ENCODE data around the gene PLIN3. TPM values are rescaled to one million over a fixed set of nuclear protein-coding genes. Genes with fewer than 3 reads are reported as not detected.

PLIN3 gene
- total RNA-seq, 1 donor from 2014 or later: 157 TPM

- Mint-ChIP-seq H3K27me3 (ENCODE audit: low read depth, unreplicated experiment) (no peaks in the 10 kb centered on the region), H3K36me3 (ENCODE audit: low read depth, unreplicated experiment) (peaks cover 11% of the 10 kb centered on the region), H3K9me3 (ENCODE audit: unreplicated experiment) (no peaks in the 10 kb centered on the region), H3K27ac (ENCODE audit: unreplicated experiment) (no peak overlapping the region), H3K4me3 (ENCODE audit: unreplicated experiment) (no peak overlapping the region), H3K4me1 (ENCODE audit: low read depth, unreplicated experiment) (no peaks in the 10 kb centered on the region)
- no peak overlapping the region for H2AFZ ChIP-seq (ENCODE audit: low read depth, low read length)
- H3K36me3 ChIP-seq (ENCODE audit: insufficient read depth, low read length): peaks cover 5% of the 10 kb centered on the region
- H3K9me3 ChIP-seq (ENCODE audit: insufficient read depth, low read depth, low read length): no peaks in the 10 kb centered on the region
- H3K27me3 ChIP-seq (ENCODE audit: insufficient read depth, low read length): no peaks in the 10 kb centered on the region
- no peak overlapping the region for H3K4me3 ChIP-seq (ENCODE audit: insufficient read depth, low read depth, low read length)
- no peak overlapping the region for H3K9ac ChIP-seq (ENCODE audit: low read length)
- no peaks in the 10 kb centered on the region for H3K4me1 ChIP-seq (ENCODE audit: insufficient read depth, low read length)
- DNase-seq (ENCODE audit: low read depth): no peak
- TF ChIP-seq CTCF (IDR thresholded peaks at IDR 0.05; ENCODE audit: insufficient read depth, low read depth, low read length) (no peak), EZH2 (IDR thresholded peaks at IDR 0.05; ENCODE audit: insufficient read depth, low read length) (no peak)
- peaks cover 22% of the 10 kb centered on the region for H3K79me2 ChIP-seq (ENCODE audit: insufficient read depth, low read length)
- no peak for FAIRE-seq
- H3K27ac ChIP-seq (ENCODE audit: low read depth, low read length): no peak overlapping the region
- H3K4me2 ChIP-seq (ENCODE audit: low read length): no peak overlapping the region
- H4K20me1 ChIP-seq (ENCODE audit: insufficient read depth, low read length): peaks cover 16% of the 10 kb centered on the region
Observed at GRCh38 chr19:4821265-4821664, 46.2 kb downstream of the PLIN3 start.

GRCh38 chr19:4817467-4818277 lies 49.8 kb downstream of the PLIN3 start:
- Histone ChIP-seq H3K27ac (ENCODE audit: low read depth, low read length) (no peak overlapping the region), H3K4me3 (ENCODE audit: insufficient read depth, low read depth, low read length) (no peak overlapping the region), H3K27me3 (ENCODE audit: insufficient read depth, low read length) (no peaks in the 10 kb centered on the region), H3K4me1 (ENCODE audit: insufficient read depth, low read length) (peaks cover 8% of the 10 kb centered on the region), H3K36me3 (ENCODE audit: insufficient read depth, low read length) (peaks cover 5% of the 10 kb centered on the region), H3K79me2 (ENCODE audit: insufficient read depth, low read length) (peaks cover 13% of the 10 kb centered on the region), H3K4me2 (ENCODE audit: low read length) (no peak overlapping the region), H4K20me1 (ENCODE audit: insufficient read depth, low read length) (peaks cover 9% of the 10 kb centered on the region), H2AFZ (ENCODE audit: low read depth, low read length) (no peak overlapping the region), H3K9ac (ENCODE audit: low read length) (no peak overlapping the region), H3K9me3 (ENCODE audit: insufficient read depth, low read depth, low read length) (no peaks in the 10 kb centered on the region)
- DNase-seq (ENCODE audit: low read depth) (no peak), FAIRE-seq (no peak)
- Mint-ChIP-seq H3K4me1 (ENCODE audit: low read depth, unreplicated experiment) (peaks cover 3% of the 10 kb centered on the region), H3K27me3 (ENCODE audit: low read depth, unreplicated experiment) (no peaks in the 10 kb centered on the region), H3K4me3 (ENCODE audit: unreplicated experiment) (no peak overlapping the region), H3K27ac (ENCODE audit: unreplicated experiment) (no peak overlapping the region), H3K9me3 (ENCODE audit: unreplicated experiment) (no peaks in the 10 kb centered on the region), H3K36me3 (ENCODE audit: low read depth, unreplicated experiment) (peaks cover 14% of the 10 kb centered on the region)
- TF ChIP-seq CTCF (IDR thresholded peaks at IDR 0.05; ENCODE audit: insufficient read depth, low read depth, low read length) (no peak), EZH2 (IDR thresholded peaks at IDR 0.05; ENCODE audit: insufficient read depth, low read length) (no peak)

- no peak for DNase-seq (ENCODE audit: low read depth)
- H3K9me3 ChIP-seq (ENCODE audit: insufficient read depth, low read depth, low read length): no peaks in the 10 kb centered on the region
- H3K4me1 ChIP-seq (ENCODE audit: insufficient read depth, low read length): peaks cover 11% of the 10 kb centered on the region
- H3K9ac ChIP-seq (ENCODE audit: low read length): no peak overlapping the region
- H3K9me3 Mint-ChIP-seq (ENCODE audit: unreplicated experiment): no peaks in the 10 kb centered on the region
- H3K27ac ChIP-seq (ENCODE audit: low read depth, low read length): no peak overlapping the region
- peaks cover 5% of the 10 kb centered on the region for H3K36me3 ChIP-seq (ENCODE audit: insufficient read depth, low read length)
- H3K36me3 Mint-ChIP-seq (ENCODE audit: low read depth, unreplicated experiment): peaks cover 14% of the 10 kb centered on the region
- peaks cover 6% of the 10 kb centered on the region for H3K4me1 Mint-ChIP-seq (ENCODE audit: low read depth, unreplicated experiment)
- H3K27me3 Mint-ChIP-seq (ENCODE audit: low read depth, unreplicated experiment): no peaks in the 10 kb centered on the region
- H3K4me2 ChIP-seq (ENCODE audit: low read length): no peak overlapping the region
- H2AFZ ChIP-seq (ENCODE audit: low read depth, low read length): no peak overlapping the region
- H3K27me3 ChIP-seq (ENCODE audit: insufficient read depth, low read length): no peaks in the 10 kb centered on the region
- TF ChIP-seq EZH2 (IDR thresholded peaks at IDR 0.05; ENCODE audit: insufficient read depth, low read length) (no peak), CTCF (IDR thresholded peaks at IDR 0.05; ENCODE audit: insufficient read depth, low read depth, low read length) (no peak)
- H3K27ac Mint-ChIP-seq (ENCODE audit: unreplicated experiment): no peak overlapping the region
- H4K20me1 ChIP-seq (ENCODE audit: insufficient read depth, low read length): peaks cover 5% of the 10 kb centered on the region
- peaks cover 9% of the 10 kb centered on the region for H3K79me2 ChIP-seq (ENCODE audit: insufficient read depth, low read length)
- H3K4me3 ChIP-seq (ENCODE audit: insufficient read depth, low read depth, low read length): no peak overlapping the region
- no peak overlapping the region for H3K4me3 Mint-ChIP-seq (ENCODE audit: unreplicated experiment)
- no peak for FAIRE-seq
Observed at GRCh38 chr19:4816950-4817278, 50.6 kb downstream of the PLIN3 start.

All from astrocyte (in vitro differentiated cells and primary cell).